ENCODE data around the gene SEMA4D.

The SEMA4D gene

GRCh38 chr9:89528131-89528530 lies 30.2 kb upstream of the SEMA4D start:
- DNase-seq (ENCODE audit: low read depth): no peak

DNA sequence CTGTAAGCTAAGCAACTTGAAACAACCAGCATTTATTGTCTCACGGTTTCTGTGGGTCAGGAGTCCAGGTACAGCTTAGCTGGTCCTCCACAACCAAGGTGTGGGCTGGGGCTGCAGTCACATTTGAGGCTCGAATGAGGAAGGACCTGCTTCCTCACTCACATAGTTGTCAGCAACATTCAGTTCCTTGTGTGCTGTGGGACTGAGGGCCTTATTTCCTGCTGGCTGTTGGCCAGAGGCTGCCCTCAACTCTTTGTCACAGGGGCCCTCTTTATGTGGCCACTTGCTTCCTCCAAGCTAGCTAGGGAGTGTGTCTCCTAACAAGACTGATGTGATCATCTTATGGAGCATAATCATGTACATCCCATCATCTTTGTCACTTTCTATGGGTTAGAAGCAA lies 29.2 kb upstream of the SEMA4D start:
- no peak for DNase-seq (ENCODE audit: low read depth)

DNA sequence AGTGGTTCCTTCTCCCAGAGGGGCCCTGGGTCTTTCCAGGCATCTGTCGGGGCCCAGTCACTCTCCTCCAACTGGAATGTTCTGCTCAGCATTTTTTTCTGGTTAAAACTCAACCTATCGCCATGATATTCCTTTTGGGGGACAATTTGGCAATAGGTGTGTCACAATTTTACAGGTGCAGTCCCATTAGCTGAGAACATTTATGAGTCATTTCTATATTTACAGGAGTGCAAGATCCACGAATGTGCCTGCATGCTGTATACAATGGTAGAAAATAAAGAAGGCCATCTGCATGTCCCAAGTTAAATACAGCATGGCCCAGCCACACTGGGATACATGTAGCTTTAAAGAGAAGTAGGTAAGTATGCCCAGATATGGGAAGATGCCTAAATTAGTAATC lies 28.8 kb upstream of the SEMA4D start:
- DNase-seq (ENCODE audit: low read depth): no peak

DNA sequence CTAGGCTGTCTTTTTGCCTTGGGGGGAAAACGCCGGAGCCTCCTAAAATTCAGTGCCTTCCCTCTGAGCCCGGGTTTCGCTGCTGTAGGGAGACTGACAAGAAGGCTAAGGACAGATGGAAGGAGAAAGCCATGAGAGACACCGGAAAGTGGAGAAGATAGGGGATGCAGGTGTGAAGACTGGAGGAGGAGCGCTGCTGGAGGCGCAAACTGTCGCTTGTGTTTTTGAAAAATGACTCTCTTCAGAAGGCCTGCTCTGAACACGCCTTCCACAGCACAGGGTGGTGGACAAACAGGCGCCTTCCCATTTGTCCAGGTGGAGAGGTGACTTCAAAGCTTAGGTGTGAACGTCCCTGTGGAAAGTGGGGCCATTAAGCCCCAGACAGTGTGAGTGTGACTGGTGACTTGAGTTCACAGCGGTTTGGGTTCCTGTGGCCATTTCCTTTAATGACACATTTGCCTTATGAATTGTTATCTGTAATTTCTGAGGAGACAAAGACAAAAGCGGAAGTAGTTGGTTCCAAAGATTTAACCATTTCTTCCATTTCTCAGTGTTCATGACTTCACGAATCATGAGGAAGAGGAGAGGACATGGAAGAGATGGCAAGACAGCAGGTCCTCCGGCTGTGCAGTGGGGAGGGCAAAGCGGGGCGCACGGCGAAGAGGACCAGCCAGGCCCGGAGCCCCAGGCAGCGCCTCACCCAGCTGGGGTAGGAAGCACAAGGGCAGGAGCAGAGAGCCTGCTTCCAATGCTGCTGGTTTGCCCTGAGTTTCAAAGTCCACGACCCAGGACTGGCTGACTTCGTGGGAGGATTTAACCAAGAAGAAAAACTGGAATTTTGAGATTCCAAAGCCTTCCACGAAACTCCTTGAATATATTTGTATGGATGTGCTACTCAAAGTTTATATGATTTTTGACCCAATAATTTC lies 27.8 kb upstream of the SEMA4D start:
- no peak for DNase-seq (ENCODE audit: low read depth)

GRCh38 chr9:89524963-89525362 lies 27.1 kb upstream of the SEMA4D start:
- no peak for DNase-seq (ENCODE audit: low read depth)

GRCh38 chr9:89523948-89524347 lies 26.0 kb upstream of the SEMA4D start:
- no peak for DNase-seq (ENCODE audit: low read depth)

GRCh38 chr9:89522959-89523285 lies 25.0 kb upstream of the SEMA4D start:
- DNase-seq (ENCODE audit: low read depth): no peak

DNA sequence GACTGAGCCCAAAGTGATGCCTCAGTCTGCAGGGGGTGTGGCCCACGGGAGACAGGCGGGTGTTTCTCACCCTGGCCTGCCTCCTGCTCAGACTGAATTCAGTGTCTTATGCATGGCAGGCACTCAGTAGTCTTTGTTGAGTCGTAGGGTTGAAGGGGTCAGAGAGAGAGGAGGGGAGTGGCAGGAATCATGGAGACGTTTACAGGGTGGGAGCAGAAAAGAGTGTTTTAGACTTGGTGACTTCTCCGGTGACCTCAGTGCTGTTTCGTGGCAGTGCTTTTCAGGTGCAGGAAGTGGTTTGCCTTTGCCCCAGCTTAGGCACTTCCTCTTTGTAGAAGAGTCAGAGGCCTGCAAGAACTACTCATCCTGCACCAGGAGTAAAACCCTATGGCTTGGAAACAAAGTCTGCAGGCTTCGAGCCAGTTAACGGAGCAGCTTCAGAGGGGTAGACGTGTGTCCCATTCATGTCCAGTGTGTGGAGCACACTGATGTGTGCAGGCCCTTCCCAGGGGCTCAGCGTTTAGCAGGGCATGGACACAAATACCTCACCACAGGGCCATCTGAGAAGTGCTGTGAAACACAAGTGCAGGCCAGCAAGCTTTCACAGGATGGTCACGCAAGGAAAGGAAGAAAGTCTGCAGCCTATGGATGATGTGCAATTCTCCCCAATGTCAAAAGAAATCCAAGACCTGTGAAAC lies 24.5 kb upstream of the SEMA4D start:
- no peak for DNase-seq (ENCODE audit: low read depth)

DNA sequence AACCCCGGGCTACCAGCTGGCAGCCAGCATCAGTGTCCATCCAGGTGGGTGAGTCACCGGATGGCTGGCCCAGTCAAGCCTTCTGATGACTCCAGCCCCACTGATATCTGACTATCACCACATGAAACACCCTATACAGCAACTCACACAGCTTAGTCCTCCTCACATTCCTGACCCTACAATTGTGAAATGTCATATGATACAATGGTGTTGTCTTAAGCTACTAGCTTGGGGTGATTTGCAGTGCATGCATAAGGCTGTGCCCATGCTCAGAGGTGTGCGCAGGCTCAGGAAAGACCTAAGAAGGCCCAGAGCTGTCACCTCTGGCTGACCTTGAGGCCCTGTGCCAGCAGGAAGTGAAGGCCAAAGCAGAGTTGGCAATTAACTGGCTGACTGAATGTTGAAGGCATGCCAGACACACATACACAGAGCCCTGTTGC lies 21.5 kb upstream of the SEMA4D start:
- no peak for DNase-seq (ENCODE audit: low read depth)

- no peak for DNase-seq (ENCODE audit: low read depth)
Observed at GRCh38 chr9:89518466-89519365, 20.8 kb upstream of the SEMA4D start.

DNA sequence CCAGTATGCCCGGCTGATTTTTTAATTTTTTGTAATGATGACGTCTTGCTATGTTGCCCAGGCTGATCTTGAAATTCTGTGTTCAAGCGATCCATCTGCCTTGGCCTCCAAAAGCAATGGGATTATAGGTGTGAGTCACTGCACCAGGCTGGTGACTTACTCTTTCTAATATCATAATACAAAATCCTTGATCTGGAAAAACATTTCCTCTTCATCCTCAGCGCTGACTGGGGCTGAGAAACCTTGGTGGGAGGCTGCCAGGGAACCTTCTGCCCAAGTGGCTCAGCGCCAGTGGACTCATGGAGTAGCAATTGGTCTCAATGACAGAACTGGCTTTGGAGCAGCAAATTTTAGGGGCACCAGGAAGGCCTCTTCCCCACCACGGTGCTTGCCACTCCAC lies 17.5 kb upstream of the SEMA4D start:
- DNase-seq (ENCODE audit: low read depth): no peak

GRCh38 chr9:89514956-89515355 lies 17.0 kb upstream of the SEMA4D start:
- no peak for DNase-seq (ENCODE audit: low read depth)

DNA sequence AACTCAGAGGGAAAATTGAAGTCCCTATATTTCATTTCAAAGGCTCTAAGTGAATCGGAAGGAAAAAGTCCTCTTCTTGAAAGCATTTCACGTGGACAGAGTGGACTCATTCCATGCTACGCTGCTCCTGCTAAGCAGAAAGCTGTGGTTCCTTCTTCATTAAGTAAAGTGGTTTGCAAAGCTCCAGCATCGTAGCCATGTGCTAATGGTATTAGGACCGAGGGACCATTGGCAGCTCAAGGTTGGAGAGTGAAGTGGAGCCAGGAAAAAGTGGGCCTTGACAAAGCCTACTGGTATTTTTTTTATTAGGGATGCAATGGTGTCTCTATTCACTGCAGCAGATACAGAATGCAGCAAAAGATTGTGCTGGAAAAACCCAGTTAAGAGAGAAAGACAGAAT lies 16.4 kb upstream of the SEMA4D start:
- no peak for DNase-seq (ENCODE audit: low read depth)

- no peak for DNase-seq (ENCODE audit: low read depth)
Observed at GRCh38 chr9:89513837-89514236, 15.9 kb upstream of the SEMA4D start.

- DNase-seq (ENCODE audit: low read depth): no peak
Observed at GRCh38 chr9:89512382-89512781, 14.5 kb upstream of the SEMA4D start.

GRCh38 chr9:89508951-89509615 lies 11.2 kb upstream of the SEMA4D start:
- no peak for DNase-seq (ENCODE audit: low read depth)

GRCh38 chr9:89505911-89506310 lies 8.0 kb upstream of the SEMA4D start:
- no peak for DNase-seq (ENCODE audit: low read depth)

DNA sequence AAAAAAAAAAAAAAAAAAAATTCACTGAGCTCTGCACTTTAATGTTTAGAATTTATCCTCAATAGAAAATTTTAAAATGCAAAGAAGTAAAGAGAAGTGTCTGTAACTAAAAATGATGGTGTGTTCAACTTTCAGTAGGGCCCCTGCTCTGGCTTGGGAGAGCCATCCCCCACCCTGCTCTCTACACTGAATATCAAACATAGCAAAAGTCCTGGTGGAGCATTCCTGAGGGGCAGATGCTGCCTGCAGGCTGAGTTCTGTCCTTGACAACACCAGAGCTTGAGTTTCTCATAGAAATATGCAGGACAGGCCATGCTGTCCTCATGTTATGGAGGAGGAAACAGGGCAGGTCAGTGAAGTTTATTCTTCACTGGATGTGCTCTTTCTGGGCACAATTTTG lies 7.1 kb upstream of the SEMA4D start:
- DNase-seq (ENCODE audit: low read depth): no peak

GRCh38 chr9:89502671-89503070 lies 4.8 kb upstream of the SEMA4D start:
- DNase-seq (ENCODE audit: low read depth): no peak

- no peak for DNase-seq (ENCODE audit: low read depth)
Observed at GRCh38 chr9:89502038-89502601, 4.2 kb upstream of the SEMA4D start.

DNA sequence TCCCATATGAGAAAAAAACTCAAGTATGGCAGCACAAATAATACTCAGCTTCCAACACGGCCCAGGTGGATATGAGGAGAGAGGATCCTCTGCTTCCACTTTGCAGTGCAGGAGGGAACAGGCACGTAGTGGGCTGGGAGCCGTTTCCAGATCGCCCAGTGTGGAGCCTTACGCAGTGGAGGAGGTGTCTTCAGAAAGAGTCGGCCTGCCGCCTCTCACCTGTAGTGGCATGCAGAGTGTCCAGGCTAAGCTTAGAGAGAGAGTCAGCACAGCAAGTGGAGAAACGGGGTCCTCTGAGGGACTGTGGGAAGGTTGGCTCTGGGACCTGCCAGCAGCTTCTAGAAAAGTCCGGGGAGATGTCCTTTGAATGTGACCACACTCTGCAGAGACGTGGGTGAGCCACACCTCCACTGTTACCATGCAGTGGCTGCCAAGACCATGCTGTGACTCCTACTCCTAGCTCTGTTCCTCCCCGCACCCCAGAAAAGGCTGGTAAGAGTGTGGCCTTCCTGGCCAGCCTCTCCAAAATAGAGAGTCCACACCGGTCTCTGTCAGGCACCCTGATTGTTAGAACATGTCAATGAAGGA lies 3.5 kb upstream of the SEMA4D start:
- no peak for DNase-seq (ENCODE audit: low read depth)

Measured in HS-27A (cell line).